Spinal cord (tissue), 10 donors: Measurements from ENCODE around the gene WWOX. TPM values are rescaled to one million over a fixed set of nuclear protein-coding genes. Genes with fewer than 3 reads are reported as not detected.

Source experiments
- DNase-seq, 6 donors: peaks; one replicate each; pipeline versions ENCODE4 v3.0.0 to v3.0.0-alpha.2; 2013 to 2015; ENCODE audit warnings: low spot score in 6 of 6, low read depth in 4 of 6
- H3K27ac ChIP-seq: one replicate; pipeline ENCODE4 v1.5.1; 2013; ENCODE audit warnings: low read depth, low read length, control low read depth
- H3K27me3 ChIP-seq: one replicate; pipeline ENCODE4 v1.6.1; 2013; ENCODE audit warnings: low read length; ENCODE audit not compliant: control insufficient read depth, insufficient read depth
- H3K36me3 ChIP-seq: one replicate; pipeline ENCODE4 v1.6.1; 2013; ENCODE audit warnings: low read length; ENCODE audit not compliant: control insufficient read depth, insufficient read depth
- H3K4me1 ChIP-seq: one replicate; pipeline ENCODE4 v1.6.1; 2013; ENCODE audit warnings: low read length; ENCODE audit not compliant: control insufficient read depth, insufficient read depth
- H3K4me3 ChIP-seq: one replicate; pipeline ENCODE4 v1.5.1; 2013; ENCODE audit warnings: low read depth, low read length, control low read depth
- H3K9me3 ChIP-seq: one replicate; pipeline ENCODE4 v1.6.1; 2013; ENCODE audit warnings: low read length; ENCODE audit not compliant: control insufficient read depth, insufficient read depth
- WGBS: methylation state at CpG from one replicate; pipeline ENCODE4 v1.1.5; 2013; ENCODE audit warnings: missing lambda C conversion rate; ENCODE audit not compliant: insufficient coverage; 5-methylcytosine and 5-hydroxymethylcytosine counted together
- polyA plus RNA-seq, 2 donors: library from polyadenylated mRNA; unstranded; fragments of 120-200 nt; gene quantifications; one replicate each; pipeline ENCODE4 v1.2.1, GENCODE V29; 2013; ENCODE audit not compliant: insufficient read length in 2 of 2
- total RNA-seq, 2 donors: library from RNA; depleted of rRNA in 1 of 2; stranded (reverse); fragments of 120-200 nt in 1 of 2; fragments of >200 nt in 1 of 2; gene quantifications; one replicate each; pipeline versions ENCODE4 v1.2.3 to v1.2.4, GENCODE V29; 2013 to 2014
- donor health status: healthy.

The WWOX gene
- total and polyA plus RNA-seq, 4 donors = 27.5 to 51.5 (median 32.5) TPM

DNA sequence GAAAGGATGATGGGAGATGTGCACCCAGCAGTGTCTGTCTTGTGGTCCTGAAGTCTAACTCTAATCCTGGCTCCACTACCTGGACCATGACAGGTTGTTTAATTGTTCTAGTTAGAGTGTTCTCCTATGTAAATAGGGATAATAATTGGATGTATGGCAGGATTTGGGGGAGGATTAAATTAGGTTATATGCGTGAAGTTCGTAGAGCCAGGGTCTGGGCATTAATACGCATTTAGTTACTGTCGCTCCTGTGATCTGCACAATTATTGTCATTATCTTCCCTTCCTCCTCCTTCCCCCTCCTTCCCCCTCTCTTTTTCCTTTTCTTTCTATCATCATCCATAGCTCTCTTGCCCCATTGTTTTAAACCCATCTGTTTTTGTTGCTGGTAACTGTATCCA, 210.3 kb downstream of the WWOX start:
- WGBS = 97% methylated on average over 4 of the region's 4 CpGs

DNA sequence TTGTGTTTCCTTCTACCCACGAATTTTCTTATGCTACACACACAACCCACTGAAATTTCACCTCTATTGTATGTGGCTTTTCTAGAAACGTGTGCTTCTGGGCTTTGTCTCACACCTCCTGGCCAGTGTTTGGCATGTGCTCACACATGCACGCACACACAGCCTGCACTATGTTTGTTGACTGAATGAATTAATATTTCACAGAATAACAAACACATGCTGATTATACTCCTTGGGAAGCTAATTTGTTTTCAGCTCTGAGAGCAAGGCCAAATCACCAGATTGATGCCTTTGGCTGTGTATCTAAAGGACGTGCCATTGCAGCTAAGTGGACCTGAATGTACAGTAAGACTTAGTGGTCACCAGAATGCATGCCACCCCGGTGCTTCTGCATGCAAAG, 210.7 kb downstream of the WWOX start:
- Histone ChIP-seq H3K4me1 (peaks cover 10% of the 10 kb centered on the region), H3K9me3 (no peaks in the 10 kb centered on the region), H3K36me3 (no peaks in the 10 kb centered on the region), H3K27me3 (no peaks in the 10 kb centered on the region), H3K4me3 (no peak overlapping the region), H3K27ac (no peak overlapping the region)
- WGBS = 25% methylated on average over 2 of the region's 5 CpGs
- peak in 2 of 6 donors; percentile 50 to 65 for DNase-seq

More for the DNA sequence above, 210.3 kb downstream of the WWOX start:
- Histone ChIP-seq H3K4me1 (peaks cover 10% of the 10 kb centered on the region), H3K4me3 (no peak overlapping the region), H3K27me3 (no peaks in the 10 kb centered on the region), H3K36me3 (no peaks in the 10 kb centered on the region), H3K27ac (no peak overlapping the region), H3K9me3 (no peaks in the 10 kb centered on the region)
- DNase-seq = no peak

DNA sequence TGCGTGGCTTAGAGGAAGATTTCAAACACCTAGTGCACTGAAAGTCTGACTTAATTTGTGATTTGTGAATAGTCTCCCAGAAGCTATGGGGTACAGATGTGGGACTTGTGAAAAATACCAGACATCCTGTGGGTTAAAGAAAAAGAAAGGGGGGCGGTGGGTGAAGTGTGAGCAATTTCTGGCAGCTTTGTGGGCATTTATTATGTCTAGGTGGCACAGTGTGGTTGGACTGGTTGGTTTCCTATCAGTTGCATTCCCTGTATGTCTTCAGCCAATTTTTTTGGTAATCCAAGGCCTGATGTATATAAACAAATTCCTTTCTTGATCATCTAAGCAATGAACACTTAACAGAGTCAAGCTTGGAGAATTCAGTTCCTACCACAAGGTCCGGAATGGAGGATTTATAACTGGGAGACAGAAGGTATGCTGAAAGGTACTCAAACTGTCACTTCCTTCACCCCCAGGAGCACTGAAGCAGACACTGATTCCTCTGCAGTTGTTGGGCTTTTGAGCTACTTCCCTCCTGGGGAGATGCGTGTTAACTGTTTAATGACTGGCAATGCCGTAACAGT, 211.6 kb downstream of the WWOX start:
- Histone ChIP-seq H3K27me3 (no peaks in the 10 kb centered on the region), H3K27ac (no peak overlapping the region), H3K4me3 (no peak overlapping the region), H3K9me3 (no peaks in the 10 kb centered on the region), H3K4me1 (peaks cover 10% of the 10 kb centered on the region), H3K36me3 (no peaks in the 10 kb centered on the region)
- DNase-seq = peak in 1 of 6 donors; percentile 28
- 32% methylated on average over 2 of the region's 5 CpGs for WGBS

DNA sequence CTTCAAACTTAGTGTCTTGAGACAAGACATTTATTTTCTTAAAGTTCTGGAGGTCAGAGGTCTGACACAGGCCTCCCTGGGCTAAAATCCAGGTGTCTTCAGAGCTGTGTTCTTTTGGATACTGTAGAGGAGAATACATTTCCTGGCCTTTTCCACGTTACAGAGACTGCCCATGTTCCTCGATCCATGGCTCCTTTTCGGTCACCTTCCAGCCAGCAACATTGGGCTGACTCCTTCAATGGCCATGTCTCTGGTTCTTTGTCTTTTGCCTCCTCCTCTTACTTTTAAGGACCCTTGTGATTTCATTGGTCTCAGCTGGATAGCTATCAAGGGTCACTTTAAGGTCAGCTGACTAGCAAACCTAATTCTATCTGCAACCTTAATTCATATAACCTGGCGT, 212.4 kb downstream of the WWOX start:
- WGBS = 70% methylated on average over 3 of the region's 4 CpGs
- no peak overlapping the region for H3K4me3 ChIP-seq

DNA sequence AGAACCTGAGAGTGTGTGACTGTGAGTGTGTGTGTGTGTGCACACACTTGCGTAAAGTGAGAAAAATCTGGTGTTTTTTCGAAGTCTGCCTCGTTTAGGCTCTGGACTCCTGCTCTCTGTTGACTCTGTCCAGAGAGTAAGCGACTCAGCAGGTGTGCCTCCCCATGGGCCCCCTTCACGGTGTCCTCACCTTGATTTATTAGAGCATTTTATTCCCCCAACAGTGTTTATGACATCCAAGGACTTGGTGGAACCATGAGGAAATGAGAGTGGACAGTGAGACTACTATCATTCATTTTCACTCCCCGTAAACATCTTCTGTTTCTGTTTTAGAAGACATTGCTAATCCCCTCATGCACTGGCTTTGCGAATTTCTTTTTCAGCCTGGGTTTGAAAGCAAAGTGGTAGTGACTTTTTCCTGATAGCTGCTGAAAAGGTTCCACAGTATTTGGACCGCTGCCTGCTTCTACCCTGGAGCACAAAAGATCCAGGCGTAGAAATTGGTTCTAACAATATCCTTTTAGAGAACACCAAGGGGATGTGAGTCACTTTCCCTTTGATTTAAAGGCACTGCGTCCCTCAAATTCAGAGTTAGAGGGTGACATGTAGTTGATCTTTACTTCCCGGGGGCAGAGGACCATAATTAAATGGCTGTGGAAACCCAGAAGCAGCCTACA, 218.2 kb downstream of the WWOX start:
- WGBS = 23% methylated on average over 4 of the region's 11 CpGs
- Histone ChIP-seq H3K27ac (peak overlapping the region; percentile 53), H3K36me3 (no peaks in the 10 kb centered on the region), H3K9me3 (no peaks in the 10 kb centered on the region), H3K4me1 (peaks cover 5% of the 10 kb centered on the region), H3K27me3 (no peaks in the 10 kb centered on the region), H3K4me3 (no peak overlapping the region)
- DNase-seq = peak in 4 of 6 donors; percentile 21 to 77 (median 58)

More for the DNA sequence above, 212.4 kb downstream of the WWOX start:
- no peaks in the 10 kb centered on the region for H3K9me3 ChIP-seq
- H3K4me1 ChIP-seq = peaks cover 10% of the 10 kb centered on the region
- no peaks in the 10 kb centered on the region for H3K36me3 ChIP-seq
- H3K27me3 ChIP-seq = no peaks in the 10 kb centered on the region
- no peak overlapping the region for H3K27ac ChIP-seq
- DNase-seq = no peak

DNA sequence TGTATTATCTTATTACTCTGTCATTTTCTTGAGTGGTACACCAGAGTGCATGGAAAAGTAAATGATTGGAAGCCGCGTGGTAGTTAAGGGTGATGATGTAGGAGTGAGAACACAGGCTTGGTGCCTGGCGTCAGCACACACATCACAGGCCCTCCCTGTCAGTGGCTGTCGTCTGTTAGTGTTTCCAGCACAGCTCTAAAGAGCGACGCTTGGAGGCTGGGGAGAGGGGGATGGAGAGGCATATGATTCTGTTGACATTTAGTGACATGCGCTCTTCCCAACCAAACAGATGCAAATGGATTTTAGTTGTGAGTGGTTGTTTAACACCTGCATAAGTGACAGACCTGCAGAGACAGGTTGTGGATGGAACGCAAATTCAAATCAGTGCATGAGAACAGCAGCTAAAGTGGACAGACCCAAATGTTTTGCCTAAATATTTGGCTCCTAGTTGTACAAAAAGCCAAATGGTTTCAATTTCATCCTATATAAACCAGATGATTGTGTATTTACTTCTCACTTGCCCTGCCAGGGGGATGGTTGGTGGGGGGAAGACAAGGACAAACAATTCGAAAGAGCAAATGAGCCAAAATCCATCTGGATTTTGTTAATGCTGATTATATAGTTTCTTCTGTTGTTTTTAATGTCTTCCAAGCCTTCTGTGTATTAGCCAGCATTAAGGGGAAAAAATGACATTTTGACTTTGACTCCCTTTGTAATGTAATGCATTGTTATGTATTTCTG, 222.3 kb downstream of the WWOX start:
- H3K9me3 ChIP-seq = no peaks in the 10 kb centered on the region
- H3K4me3 ChIP-seq = no peak overlapping the region
- H3K4me1 ChIP-seq = peaks cover 5% of the 10 kb centered on the region
- H3K27ac ChIP-seq = no peak overlapping the region
- no peaks in the 10 kb centered on the region for H3K27me3 ChIP-seq
- 95% methylated on average over 5 of the region's 9 CpGs for WGBS
- peak in 2 of 6 donors; percentile 14 to 38 for DNase-seq
- H3K36me3 ChIP-seq = no peaks in the 10 kb centered on the region

DNA sequence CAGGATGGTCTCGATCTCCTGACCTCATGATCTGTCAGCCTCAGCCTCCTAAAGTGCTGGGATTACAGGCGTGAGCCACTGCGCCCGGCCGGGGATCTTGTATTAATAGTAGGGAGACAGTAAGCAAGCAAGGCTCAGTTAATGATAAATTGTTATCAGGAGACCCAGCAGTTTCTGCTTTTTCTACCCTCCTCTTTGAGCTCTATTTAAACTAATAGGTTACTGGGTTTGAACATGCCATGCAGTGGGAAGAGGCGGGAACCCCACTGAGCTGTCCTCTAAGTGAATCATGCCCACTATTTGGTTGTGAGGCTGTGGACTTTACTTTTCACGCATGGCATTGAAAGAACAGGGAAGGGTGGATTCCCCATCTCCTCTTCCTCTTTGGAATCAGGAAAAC, 223.9 kb downstream of the WWOX start:
- Histone ChIP-seq H3K9me3 (no peaks in the 10 kb centered on the region), H3K4me1 (no peaks in the 10 kb centered on the region), H3K4me3 (no peak overlapping the region), H3K27ac (no peak overlapping the region), H3K27me3 (no peaks in the 10 kb centered on the region), H3K36me3 (no peaks in the 10 kb centered on the region)
- no peak for DNase-seq
- 79% methylated on average over 4 of the region's 7 CpGs for WGBS

DNA sequence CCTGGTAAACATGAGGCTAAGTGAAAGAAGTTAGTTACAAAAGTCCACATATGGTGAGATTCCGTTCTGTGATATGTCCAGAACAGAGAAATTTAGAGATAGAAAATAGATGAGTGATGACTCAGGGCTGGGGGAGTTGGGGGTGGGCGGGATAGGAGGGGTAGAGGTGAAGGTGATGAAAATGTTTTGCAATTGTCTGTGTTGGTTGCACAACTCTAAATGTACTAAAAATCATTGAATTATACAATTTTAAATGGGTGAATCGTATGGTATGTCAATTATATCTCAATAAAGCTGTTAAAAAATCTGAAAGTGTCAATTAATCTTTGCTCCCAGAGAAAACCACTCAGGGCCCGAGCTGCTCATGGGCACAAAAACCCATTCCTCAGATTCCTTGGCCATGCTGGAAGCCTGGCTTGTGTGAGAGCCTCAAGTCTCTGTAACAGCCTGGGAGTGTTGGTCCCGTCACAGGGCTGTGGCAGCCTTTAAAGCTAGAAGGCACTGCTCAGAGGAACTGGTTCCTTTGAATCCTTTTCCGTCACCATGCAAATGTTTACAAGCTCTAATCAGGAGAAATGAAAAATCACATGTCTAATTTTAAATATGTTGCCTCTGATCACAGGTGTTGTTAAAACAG, 225.3 kb downstream of the WWOX start:
- no peaks in the 10 kb centered on the region for H3K9me3 ChIP-seq
- H3K4me3 ChIP-seq = no peak overlapping the region
- H3K36me3 ChIP-seq = no peaks in the 10 kb centered on the region
- WGBS = 67% methylated on average over 2 of the region's 6 CpGs
- DNase-seq = peak in 1 of 6 donors; percentile 21
- H3K27ac ChIP-seq = no peak overlapping the region
- H3K27me3 ChIP-seq = no peaks in the 10 kb centered on the region
- no peaks in the 10 kb centered on the region for H3K4me1 ChIP-seq

DNA sequence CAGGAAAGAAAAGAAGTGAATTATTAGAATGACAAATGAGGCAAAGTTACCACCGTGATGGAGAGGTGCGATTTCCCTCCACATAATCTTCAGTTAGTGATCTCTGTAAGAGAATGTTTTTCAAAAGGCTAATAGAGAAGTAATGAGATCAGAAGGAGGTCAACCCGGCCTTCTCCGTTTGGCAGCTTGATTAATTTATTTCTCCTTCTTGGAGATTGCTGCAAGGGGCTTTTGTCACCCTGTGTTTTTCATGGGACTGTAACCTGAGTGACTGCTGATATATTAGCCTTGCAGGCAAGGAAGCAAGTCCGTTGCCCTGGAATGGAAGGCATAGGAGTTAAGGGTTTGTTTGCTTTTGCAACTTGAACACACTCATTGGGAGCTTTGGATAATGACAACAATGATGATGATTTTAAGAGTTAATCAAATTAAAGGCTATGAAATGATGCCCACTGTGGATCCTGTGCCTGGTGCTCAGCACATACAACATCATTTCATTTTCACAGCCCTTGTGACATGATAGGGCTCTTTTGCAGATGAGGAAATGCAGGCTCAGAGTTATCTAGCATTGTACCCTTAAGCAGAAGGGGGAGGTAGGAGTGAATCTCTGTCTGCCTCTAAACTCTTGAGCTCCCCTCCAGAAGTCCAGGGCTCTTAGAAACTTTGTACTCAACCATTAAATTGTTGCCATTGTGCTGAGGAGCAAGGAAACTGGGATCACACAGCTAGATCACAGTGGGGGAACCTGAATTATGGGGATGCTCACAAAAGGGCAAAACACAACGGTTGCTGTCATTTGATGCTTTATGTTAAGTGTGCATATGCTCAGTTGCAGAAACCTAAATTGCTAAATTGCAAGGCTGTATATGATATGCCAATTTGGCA, 226.3 kb downstream of the WWOX start:
- Histone ChIP-seq H3K27ac (no peak overlapping the region), H3K27me3 (no peaks in the 10 kb centered on the region), H3K4me3 (no peak overlapping the region), H3K4me1 (no peaks in the 10 kb centered on the region), H3K9me3 (no peaks in the 10 kb centered on the region), H3K36me3 (no peaks in the 10 kb centered on the region)
- peak in 2 of 6 donors; percentile 25 to 57 for DNase-seq
- 36% methylated on average over 3 of the region's 6 CpGs for WGBS
